ENCODE data around the gene APEH. TPM values are rescaled to one million over a fixed set of nuclear protein-coding genes. Genes with fewer than 3 reads are reported as not detected.

The APEH gene
- total RNA-seq (2014; rRNA removed; shearing (Covaris generic)) = 103 and 108 TPM in 2 replicates

DNA sequence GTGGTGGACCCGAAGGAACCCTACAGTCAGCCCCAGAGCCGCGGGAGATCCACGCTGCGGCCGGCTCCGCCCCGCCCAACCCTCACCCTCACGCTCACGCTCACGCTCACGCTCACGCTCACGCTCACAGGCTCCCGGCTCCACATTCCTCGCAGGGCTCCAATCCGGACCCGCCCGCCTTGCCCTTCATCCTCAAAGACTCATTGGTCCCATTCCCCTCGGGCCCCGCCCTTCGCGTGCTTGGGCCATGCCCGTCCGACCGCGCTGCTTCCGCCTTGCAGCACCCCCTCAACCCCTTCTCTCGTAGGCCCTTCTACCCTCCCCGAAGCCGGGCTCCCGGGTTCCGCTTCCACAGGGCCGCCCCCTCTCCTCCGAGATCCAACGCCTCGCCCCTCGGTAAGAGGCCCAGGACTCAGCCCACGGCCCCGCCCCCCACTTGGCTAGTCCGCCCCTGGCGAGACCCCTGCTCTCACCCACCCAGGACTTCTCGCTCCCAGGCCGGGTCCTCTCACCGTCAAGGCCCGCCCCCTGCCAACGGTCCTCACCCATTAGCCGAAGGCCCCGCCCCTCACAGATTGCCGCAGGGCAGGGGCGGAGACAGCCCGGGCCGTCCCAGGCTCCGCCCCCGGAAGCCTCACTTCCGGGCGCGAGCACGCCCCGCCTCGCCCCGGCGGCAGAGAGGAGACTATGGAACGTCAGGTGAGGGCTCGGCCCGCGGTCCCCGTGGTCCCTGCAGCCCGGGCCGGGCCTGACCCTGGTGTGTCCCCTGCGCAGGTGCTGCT lies at the start of gene APEH:
TSS of gene APEH (plus strand) at position 637 of the 782 bp plus-strand sequence. CDS start at position 688, 51 bp downstream.
- DNase-seq (ENCODE audit: low read depth) = peak; percentile 97

DNA sequence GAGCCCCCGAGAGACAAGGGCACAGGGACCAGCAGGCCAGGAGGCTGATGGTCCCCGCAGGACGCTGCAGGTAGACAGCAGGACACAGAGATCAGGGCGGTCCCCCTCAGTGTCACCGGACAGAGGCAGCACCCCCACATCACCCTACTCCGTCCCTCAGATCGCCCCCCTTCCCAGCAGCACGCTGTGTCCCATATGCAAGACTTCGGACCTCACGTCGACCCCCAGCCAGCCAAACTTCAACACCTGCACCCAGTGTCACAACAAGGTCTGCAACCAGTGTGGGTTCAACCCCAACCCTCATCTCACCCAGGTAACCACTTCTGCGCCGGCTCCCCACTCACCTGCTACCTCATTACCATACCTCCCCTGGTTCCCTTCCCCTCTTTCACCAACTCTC lies 49.1 kb upstream of the APEH start:
- no peak for DNase-seq (ENCODE audit: low read depth)

DNA sequence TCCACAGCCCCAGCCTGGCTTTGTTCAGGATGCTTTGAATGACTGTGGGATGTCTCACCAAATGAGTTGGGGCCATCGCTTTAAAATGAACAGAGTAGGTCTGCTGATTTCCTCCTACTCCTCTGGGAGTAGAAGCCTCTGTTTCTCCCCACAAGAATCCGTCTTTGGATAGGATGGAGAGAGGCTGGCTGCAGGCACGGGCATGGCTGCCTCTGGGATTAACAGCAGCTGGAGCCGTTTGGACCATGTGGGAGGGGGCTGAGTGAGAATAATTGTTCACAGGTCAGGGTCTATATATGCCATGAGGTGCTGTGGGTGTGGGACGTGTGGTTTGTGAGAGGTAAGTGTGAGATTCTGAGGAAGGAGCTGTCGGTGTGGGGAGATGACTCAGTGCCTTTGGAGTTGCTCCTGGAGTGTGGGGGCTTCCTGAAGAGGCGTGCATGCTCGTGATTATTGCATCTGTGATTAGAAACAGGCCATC lies 48.0 kb upstream of the APEH start:
- no peak for DNase-seq (ENCODE audit: low read depth)

DNA sequence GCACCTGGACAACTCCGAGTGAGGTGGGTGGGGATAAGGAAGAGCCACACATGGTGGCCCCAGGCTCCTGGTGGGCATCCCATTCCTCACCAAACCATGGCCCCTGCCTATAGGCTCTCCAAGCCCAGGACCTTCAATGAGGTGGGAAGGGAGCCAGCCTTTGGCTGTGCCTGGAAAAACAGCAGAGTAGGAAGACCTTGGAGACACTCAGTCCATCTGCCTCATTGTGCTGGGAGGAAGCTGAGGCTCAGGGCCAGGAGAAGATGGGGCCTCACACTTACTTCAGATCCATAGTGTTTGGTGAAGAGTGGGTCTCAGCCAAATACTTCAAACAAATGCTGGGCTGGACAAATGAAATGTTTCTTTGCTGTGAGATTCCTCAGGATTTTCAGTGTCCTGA lies 47.4 kb upstream of the APEH start:
- DNase-seq (ENCODE audit: low read depth) = no peak

DNA sequence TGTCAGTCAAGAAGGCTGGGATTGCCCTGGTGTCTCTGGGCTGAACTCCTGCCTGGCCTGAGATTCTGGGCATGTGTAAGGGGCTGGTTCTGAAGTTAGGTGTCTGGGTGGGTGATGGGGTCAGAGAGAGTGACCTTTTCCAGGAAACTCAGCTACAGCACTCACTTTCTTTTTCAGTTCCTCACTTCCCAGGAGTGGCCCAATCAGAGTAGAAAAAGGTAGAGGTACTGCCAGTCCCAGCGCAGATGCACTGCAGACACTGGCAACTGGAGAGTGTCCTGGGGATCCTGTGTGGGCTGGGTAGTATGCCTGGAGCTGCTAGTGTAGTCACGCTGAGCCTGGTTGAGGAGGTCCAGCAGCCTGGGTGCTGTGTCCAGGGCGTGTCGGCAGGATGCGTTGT lies 46.5 kb upstream of the APEH start:
- DNase-seq (ENCODE audit: low read depth) = no peak

DNA sequence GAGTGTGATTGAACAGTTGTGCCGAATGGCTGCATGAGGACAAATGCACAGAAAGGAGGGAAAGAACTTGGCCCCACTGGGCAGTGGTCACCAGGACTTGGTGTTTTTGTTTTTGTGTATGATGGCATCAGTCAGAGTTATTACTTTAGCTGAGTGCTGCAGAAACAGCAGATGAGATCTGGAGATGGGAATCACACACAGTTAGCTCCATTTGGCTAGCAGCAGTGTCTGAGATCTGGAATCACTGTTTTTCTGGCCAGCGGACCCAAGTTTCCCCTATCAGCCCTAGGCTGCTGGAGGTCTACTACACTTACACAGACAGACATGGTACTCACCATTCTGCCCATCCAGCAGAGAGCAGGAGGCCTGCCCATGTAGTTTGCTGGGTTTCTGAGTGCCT lies 45.9 kb upstream of the APEH start:
- DNase-seq (ENCODE audit: low read depth) = no peak

DNA sequence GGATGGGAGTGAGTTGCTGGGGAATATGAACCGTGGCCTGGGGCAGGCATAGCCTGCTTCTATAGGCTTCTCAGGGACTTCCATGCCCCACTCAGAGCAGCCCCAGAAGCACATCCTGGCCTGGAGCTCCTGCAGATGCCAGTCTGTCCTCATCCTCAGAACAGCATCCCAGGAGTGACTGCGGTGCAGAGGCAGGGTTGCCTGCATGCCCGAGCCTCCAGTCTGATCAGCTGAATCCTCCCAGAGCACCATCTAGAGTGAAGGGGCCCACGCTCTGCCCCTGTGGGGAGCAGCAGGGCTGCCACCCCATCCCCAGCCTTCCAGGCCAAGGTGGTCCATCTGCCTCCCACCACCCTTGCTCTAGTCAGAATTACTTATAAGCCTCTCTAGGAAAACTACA lies 44.7 kb upstream of the APEH start:
- no peak for DNase-seq (ENCODE audit: low read depth)

DNA sequence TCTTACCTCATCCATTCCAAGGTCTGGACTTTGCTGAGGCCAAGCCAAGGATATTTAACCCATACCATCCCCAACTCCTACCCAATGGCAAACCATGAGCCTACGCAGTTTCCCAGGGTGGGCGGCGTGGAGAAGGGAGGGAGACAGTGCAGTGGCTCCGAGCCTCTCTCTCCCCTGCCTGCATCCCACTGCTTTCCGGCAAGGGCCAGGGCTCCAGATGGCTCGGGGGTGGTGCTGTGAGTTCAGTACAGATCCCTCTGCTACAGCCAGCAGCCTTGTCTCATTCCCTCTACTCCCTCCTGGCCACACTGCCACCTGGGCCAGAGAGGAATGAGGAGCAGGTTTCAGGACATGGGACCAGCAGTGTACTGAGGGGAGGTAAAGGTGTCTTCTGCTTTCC lies 44.3 kb upstream of the APEH start:
- no peak for DNase-seq (ENCODE audit: low read depth)

DNA sequence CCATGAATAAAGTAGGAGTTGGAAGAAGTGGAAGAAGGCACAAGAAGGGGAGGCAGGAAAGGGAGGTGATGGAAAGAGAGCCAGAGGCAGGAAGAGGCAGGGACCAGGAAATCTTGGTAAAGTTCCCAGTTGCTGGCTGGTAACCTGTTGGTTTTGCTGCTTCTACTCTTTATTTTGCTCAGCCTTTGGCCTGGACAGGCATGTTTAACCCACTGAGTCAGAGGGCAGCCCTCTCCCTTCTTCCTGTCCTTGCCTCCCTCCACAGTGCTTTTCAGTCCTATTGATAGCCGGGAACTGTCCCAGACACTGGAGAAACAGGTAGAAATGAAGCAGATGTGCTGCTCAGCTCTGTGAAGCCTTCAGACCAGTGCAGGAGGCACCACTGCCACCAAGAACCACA lies 43.4 kb upstream of the APEH start:
- no peak for DNase-seq (ENCODE audit: low read depth)

DNA sequence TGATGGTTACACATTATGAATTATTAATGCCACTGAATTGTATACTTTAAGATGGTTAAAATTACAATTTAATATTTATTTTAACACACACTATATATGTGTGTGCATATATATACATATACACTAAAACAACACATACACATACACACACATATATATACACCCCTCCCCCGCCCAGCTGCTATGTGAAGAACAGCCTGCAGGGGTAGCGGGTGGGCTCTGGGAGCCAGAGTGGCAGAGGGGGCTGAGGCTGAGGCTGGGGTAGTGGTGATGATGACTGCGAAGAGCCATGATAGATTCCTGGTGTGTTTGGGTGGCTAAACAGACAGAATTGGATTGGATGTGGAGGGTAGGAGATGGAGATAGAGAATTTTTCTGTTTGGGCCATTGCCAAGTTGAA lies 39.4 kb upstream of the APEH start:
- DNase-seq (ENCODE audit: low read depth) = no peak

DNA sequence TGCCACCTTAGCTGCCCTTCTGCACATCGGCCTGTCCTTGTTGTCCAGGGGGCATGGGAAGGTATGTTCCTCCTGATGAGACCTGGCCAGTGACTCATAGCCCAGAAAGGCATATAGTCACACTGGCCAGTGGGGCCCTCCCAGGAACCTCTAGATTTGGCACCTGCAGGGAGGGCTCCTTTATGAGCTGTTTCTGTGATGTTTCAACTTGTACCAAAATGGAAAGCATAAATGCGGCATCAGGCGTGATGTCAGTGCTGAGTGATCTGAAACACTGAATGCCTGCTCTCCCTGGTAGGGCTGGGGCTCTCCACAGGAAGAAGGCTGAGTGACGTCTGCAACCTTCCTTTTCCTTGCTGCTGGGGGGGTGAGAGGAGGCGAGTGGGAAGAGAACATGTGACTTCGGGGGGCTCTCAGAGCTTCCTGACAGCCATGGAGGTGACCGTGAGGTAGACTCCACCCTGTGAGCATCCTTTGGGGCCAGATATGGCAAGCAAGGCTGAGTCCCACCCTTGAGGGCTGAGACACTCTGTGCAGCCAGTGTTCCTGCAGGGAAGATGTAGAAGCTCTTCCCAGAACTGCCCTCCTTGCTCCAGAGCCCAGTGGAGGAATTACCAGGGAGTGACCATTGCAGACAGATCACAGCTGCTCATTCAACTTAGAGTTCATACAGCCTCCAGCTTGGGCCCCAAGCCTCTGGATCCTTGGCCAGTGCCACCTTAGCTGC lies 37.1 kb upstream of the APEH start:
- DNase-seq (ENCODE audit: low read depth) = no peak

DNA sequence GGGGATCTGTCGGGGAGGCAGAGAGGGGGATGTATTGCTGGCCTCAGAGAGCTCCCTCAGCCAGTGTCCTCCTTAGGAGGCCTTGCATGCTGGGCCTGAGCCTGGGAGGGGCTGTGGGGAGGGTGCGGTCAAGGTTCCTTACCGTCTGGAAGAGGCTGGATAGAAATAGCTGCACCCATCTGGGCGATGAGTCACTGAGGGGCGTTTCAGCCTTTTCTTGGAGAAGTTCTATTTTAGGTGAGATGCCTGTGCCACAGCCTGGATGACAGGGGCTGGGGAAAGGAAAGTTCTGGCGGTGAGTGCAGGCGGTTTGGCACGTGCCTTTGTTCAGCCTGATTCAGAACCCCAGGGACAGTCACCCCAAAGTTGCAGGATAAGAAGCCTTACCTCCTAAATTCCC lies 35.7 kb upstream of the APEH start:
- DNase-seq (ENCODE audit: low read depth) = peak; percentile 89

DNA sequence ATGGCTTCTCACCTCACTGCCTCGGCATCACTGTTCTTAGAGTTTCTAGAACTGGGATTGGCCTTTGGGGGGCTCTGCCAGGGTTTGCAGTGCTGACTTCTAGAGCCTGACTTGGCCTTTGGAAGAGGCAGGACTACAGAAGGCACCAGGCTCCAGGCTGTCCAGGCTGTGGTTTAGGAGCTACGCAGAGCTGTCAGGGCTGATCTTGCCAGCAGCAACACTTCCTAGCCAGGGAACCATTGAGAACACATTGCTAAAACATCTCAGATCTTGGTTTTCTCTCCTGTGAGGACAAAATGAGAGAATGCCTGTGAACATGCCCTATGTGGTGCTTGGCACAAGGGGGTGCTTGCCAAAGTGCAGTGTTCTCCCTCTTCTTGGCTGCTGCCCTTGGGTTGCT lies 34.6 kb upstream of the APEH start:
- no peak for DNase-seq (ENCODE audit: low read depth)

DNA sequence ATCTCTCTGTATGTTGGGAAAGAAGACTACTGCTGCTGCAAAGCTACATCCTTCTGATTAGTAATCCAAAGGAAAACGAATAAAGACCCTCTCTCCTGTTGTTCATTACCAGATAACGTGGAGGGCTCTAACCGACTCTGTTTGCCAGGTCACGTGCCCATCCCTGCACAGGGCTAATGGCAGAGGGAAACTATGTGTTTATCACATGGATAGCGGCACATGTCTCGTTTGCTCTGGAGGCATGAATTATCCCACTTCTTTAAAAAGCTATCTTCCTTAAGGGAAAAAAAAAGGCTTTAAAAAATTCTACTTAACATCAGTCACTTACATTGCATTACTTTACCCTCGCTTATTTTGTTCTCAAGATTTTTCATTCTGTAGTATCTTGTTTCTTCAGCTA lies 32.9 kb upstream of the APEH start:
- DNase-seq (ENCODE audit: low read depth) = no peak

DNA sequence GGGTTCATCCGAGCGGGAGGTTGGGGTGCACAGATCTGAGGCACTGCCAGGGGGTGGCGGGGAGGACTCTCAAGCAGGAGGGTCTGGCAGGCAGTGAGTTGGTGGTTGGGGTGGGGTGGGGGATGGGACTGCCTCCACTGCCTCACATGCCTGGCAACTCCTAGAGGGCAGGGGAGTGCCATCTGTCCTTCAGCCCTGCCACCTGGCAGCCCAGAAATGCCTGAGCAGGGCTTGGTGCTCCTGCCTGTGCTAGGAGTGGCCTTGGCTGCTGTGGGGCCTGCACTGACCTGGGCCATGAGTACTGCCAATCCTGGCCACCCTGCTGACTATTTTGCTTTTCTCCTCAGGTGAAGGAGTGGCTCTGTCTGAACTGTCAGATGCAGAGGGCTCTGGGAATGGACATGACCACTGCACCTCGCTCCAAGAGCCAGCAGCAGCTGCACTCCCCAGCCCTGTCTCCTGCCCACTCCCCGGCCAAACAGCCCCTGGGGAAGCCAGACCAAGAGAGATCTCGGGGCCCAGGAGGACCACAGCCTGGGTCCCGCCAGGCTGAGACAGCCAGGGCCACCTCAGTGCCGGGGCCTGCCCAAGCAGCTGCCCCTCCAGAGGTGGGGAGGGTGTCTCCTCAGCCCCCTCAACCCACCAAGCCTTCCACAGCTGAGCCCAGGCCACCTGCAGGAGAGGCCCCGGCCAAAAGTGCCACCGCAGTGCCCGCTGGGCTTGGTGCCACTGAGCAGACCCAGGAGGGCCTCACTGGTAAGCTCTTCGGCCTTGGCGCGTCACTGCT lies 32.0 kb upstream of the APEH start:
- no peak for DNase-seq (ENCODE audit: low read depth)

DNA sequence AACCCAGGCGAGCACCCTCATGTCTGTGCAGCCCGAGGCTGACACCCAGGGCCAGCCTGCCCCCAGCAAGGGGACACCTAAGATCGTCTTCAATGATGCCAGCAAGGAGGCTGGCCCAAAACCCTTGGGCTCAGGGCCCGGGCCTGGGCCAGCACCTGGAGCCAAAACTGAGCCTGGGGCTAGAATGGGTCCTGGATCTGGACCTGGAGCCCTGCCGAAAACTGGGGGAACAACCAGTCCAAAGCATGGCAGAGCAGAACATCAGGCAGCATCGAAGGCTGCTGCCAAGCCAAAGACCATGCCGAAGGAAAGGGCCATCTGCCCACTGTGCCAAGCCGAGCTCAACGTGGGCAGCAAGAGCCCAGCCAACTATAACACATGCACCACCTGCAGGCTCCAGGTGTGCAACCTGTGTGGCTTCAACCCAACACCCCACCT lies 31.4 kb upstream of the APEH start:
- DNase-seq (ENCODE audit: low read depth) = no peak

DNA sequence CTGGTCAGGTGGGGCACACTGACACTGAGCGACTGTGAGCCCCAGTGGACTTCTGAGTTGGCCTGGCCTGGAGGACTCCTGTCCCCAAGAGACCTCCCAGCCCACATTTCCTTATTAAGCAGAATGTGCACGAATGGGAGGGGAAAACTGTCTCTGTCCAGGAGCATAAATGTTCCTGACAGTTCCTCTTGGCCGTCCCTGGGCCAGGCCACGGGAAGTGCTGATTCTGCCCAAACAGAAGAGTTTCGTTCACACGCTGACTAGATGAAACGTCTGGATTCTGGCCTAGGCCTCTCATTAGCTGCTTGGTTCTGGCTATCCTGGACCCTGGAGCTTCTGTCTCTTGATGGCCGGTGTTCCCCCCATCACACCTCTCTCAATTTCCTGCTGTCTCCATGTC lies 29.5 kb upstream of the APEH start:
- DNase-seq (ENCODE audit: low read depth) = no peak

DNA sequence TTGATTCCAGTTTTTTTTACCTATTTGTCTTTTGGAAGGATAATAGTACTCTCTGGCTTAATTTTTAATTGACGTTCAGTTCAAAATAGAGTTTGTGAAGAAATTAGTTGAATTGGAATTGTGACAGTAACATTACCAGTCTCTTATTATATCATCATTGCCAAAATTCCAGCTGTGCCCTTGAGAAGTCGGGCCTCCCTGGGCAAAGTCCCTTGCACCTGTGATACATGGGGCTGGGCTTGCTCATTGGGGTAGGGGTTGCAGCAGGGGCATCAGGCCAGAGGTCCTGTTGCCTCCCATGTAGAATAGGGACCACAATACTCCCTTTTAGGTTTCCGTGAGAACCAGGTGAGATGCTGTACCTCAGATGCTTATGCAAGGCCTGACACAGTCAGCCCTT lies 27.9 kb upstream of the APEH start:
- no peak for DNase-seq (ENCODE audit: low read depth)

DNA sequence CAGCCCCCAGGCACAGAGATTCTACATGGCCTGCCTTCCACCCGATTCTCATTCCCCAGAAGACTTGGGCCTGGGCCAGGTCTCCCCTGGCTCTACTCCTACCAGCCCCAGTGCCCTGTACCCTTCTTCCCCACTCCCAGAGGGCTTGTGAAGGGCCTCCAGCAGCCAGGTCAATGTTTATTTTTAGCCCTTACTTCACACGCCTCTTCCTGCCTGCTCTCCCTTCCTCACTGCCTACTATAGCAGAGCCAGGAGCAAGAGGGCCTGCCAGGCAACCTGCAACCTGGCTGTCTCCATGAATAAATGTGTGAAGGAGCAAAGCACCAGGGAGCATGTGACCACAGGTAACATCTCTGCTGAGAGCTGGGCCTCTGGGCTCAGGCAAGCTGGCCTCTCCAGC lies 26.4 kb upstream of the APEH start:
- DNase-seq (ENCODE audit: low read depth) = no peak

DNA sequence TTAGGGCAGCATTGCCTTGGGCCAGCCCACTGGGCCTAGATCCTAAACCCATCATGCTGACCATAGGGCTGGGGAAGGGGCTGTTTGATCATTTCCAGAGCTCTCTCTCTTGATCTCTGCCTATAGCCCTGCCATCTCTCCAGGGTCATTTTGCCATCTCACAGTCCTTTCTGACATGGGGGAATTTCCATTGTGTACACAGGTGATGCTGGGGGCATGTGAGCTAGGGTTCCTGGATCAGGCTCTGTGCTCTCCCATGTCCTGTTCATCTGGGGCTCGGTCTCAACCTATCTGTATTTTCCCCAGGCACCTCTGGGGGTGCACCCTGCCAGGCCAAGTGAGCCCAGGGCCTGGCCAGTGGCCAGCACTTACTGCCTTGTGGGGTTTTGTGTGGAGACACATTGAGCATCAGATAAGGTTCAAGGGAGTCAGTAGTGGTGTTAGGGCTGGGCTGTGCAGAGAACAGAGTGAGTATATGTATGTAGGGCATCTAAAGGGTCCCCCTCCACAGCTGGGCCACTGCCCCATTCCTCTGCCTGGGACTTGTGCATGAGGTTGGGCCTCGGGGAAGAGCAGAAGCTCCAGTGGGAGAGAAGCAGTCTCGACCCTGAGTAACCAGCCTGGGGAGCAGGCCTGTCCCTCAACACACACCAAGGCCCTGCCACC lies 25.7 kb upstream of the APEH start:
- DNase-seq (ENCODE audit: low read depth) = no peak

DNA sequence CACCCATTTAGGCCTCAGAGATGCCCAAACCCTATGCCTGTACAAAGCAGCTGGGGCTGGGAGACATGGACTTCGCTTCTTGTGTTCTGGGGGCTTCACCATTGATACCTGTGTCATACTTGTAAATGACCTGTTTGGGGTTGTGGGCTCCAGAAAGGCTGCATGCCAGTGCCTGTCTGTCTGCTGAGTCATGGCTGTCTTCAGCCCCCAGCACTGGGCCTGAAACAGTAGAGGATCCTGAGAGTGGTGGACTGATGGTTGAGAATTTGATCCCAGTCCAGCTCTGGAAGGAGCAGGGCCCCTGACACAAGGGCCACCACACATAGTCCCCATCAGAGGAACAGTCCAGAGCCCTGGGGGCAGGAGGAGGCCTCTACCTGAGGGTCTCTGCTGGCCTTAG lies 24.6 kb upstream of the APEH start:
- DNase-seq (ENCODE audit: low read depth) = no peak

DNA sequence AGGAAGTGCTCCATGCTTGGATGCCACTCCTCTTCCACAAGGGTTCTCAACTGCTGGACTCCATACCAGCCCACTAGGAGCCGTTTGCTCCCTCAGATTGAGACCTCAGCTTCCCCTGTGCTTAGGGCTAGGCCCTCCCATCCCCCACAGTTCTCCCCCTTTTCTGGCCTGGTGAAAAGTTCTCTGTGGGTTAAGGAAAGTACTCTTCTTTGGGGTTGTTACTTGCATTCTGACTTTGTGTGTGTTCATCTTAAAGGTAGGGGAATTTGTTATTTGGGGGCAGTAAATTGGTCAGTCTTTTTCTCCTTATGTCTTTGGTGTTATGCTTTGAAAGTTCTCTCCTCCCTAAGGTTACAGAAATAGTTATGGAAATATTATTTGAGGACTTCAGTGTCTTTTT lies 24.0 kb upstream of the APEH start:
- no peak for DNase-seq (ENCODE audit: low read depth)

Measured in RPMI7951 (cell line).